ENCODE results near the gene IL4R. TPM values are rescaled to one million over a fixed set of nuclear protein-coding genes. Genes with fewer than 3 reads are reported as not detected.

IL4R gene
- total and polyA plus RNA-seq, 2 of the 8 experiments (the other 6 are each of a cell fraction or from before 2014, with no cell fraction given) = 29.1 to 29.4 TPM

GRCh38 chr16:27387724-27388123 lies 74.0 kb downstream of the IL4R start:
- no peak overlapping the region for H2BK12ac ChIP-seq (ENCODE audit: low read depth, low read length)
- no peak for DNase-seq (ENCODE audit: low read depth in 1 of 2, low spot score in 2 of 2)
- POLR2A ChIA-PET (ENCODE audit: partially characterized antibody) = no interaction called here
- H3K9me3 ChIP-seq (ENCODE audit: insufficient read depth in 2 of 2, low read depth in 1 of 2, low read length in 1 of 2) = peaks cover 0 to 3% of the 10 kb centered on the region in 2 experiments; a peak in 2 of 4 replicates
- no peaks in the 10 kb centered on the region for H3K23me2 ChIP-seq (ENCODE audit: low read depth, low read length)
- H3K4ac ChIP-seq (replicated peaks; ENCODE audit: insufficient read length, low read depth, low read length) = no peak overlapping the region
- H2AK5ac ChIP-seq (ENCODE audit: low read depth, low read length) = no peak overlapping the region
- no peak overlapping the region for H2AFZ ChIP-seq (ENCODE audit: low read length)
- H3K27me3 ChIP-seq (replicated peaks in 1 of 4; ENCODE audit: control insufficient read depth in 3 of 4, extremely low read depth in 1 of 4, insufficient read depth in 3 of 4, low read length in 3 of 4) = no peaks in the 10 kb centered on the region
- no peak overlapping the region for H3K56ac ChIP-seq (replicated peaks; ENCODE audit: insufficient read length, low read depth, low read length)
- no peak overlapping the region for H4K5ac ChIP-seq (ENCODE audit: insufficient read length, low read depth, low read length)
- no peak overlapping the region for H3K4me3 ChIP-seq (ENCODE audit: extremely low read depth in 1 of 4, insufficient read depth in 2 of 4, low read depth in 3 of 4, low read length in 4 of 4)
- no peak overlapping the region for H2BK5ac ChIP-seq (ENCODE audit: low read depth, low read length)
- no peak overlapping the region for H4K8ac ChIP-seq (ENCODE audit: extremely low read depth, insufficient read depth, low read length)
- 86% methylated on average over 1 of the region's 1 CpG; no CpG with 5 or more reads in 1 of the 2 experiments for WGBS, 2 experiments (ENCODE audit: extremely low coverage in 1 of 2, insufficient coverage in 1 of 2, insufficient read length in 1 of 2, insufficient replicate concordance in 2 of 2, low coverage in 1 of 2, low lambda C conversion rate in 2 of 2, missing lambda C conversion rate in 1 of 2)
- no peak overlapping the region for H4K91ac ChIP-seq (replicated peaks; ENCODE audit: insufficient read length, low read length)
- no peak overlapping the region for H3K9ac ChIP-seq (replicated peaks in 1 of 4; ENCODE audit: extremely low read depth in 1 of 4, low read depth in 3 of 4, low read length in 3 of 4)
- CTCF ChIA-PET (ENCODE audit: partially characterized antibody) = interaction anchor here (0.7 to 1.3 kb wide), 4 partner anchors 9 to 407 kb away, joined by 3 to 4 read pairs (median 4); no protein-coding TSS in a partner anchor
- no peak overlapping the region for H3K18ac ChIP-seq (ENCODE audit: extremely low read depth, low read length)
- H3K4me2 ChIP-seq (ENCODE audit: insufficient read depth in 1 of 2, low read depth in 2 of 2, low read length in 2 of 2) = no peak overlapping the region
- no peak overlapping the region for H2BK120ac ChIP-seq (replicated peaks; ENCODE audit: low read depth, low read length)
- no peak overlapping the region for H3K27ac ChIP-seq (ENCODE audit: low read depth, low read length)
- FAIRE-seq = no peak
- H3K4me1 ChIP-seq (replicated peaks in 1 of 4; ENCODE audit: control insufficient read depth in 3 of 4, insufficient read depth in 4 of 4, low read length in 3 of 4) = no peaks in the 10 kb centered on the region; a peak in 1 of 7 replicates
- H3K14ac ChIP-seq (ENCODE audit: insufficient read length) = no peak overlapping the region
- no peak overlapping the region for H2BK20ac ChIP-seq (ENCODE audit: low read length)
- H3K79me1 ChIP-seq (ENCODE audit: low read depth, low read length) = no peaks in the 10 kb centered on the region
- TF ChIP-seq KDM1A (IDR thresholded peaks at IDR 0.05; ENCODE audit: borderline replicate concordance, low read length) = no peak
- no peak for TF ChIP-seq TAF1 (IDR thresholded peaks at IDR 0.05; ENCODE audit: low read depth, low read length)
- TF ChIP-seq BACH1 (IDR thresholded peaks at IDR 0.05; ENCODE audit: low read length) = no peak
- TF ChIP-seq KDM4A (IDR thresholded peaks at IDR 0.05; ENCODE audit: low read depth, low read length, severe bottlenecking) = no peak
- TF ChIP-seq ATF2 (IDR thresholded peaks at IDR 0.05; ENCODE audit: low read length) = no peak
- TF ChIP-seq CBX5 (IDR thresholded peaks at IDR 0.05; ENCODE audit: low read depth, low read length) = no peak
- no peak for TF ChIP-seq EZH2 (IDR thresholded peaks at IDR 0.05; ENCODE audit: low read depth, low read length, severe bottlenecking)
- no peak for TF ChIP-seq JUND (IDR thresholded peaks at IDR 0.05; ENCODE audit: low read length)
- no peak overlapping the region for H2BK15ac ChIP-seq (ENCODE audit: low read length)
- no peaks in the 10 kb centered on the region for H3K79me2 ChIP-seq (ENCODE audit: control insufficient read depth in 1 of 2, insufficient read depth in 2 of 2, low read length in 2 of 2)
- H3K36me3 ChIP-seq (ENCODE audit: control insufficient read depth in 2 of 4, insufficient read depth in 4 of 4, low read length in 3 of 4) = no peaks in the 10 kb centered on the region
- no peak overlapping the region for H3K23ac ChIP-seq (ENCODE audit: insufficient read length)
- H4K20me1 ChIP-seq (replicated peaks in 1 of 2; ENCODE audit: control insufficient read depth in 1 of 2, insufficient read depth in 2 of 2, low read length in 2 of 2) = no peaks in the 10 kb centered on the region

All from H1 (cell line).